DMS153 (cell line): Measurements from ENCODE around the gene CDH4.

ENCODE experiments used
- DNase-seq: peaks from one replicate; lab custom pipeline; 2025; lab: John Stamatoyannopoulos, UW

Gene CDH4

DNA sequence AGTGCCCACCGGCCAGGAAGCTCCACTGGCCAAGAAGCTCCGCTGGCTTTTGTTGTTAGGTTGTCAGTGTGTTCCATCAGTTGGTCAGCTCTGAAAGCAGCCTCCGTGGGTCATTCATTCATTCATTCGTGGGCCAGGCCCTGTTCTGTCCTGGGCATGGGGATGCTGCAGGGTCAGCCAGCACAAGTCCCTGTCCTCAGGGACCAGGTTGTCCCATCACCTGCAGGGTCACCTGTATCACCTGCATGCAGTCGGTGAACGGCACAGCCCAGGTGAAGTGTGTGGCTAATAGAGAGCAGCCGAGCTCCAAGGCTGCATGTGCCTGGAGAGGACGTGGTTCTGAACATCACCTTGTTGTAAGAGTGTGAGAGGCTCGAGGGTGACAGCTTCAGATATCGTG, 403.5 kb downstream of the CDH4 start:
- DNase-seq, result no peak

DNA sequence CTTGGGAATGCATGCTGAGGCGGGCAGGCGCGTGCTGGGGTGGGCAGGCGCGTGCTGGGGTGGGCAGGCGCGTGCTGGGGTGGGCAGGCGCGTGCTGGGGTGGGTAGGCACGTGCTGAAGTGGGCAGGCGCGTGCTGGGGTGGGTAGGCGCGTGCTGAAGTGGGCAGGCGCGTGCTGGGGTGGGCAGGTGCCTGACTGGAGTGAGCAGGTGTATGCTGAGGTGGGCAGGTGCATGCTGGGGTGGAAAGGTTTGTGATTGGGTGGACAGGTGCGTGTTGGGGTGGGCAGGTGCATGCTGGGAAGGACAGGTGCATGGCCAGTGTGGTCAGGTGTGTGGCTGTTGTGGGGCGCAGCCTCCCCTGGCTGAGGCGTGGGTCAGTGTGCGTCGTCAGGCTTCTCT, 404.1 kb downstream of the CDH4 start:
- no peak for DNase-seq

DNA sequence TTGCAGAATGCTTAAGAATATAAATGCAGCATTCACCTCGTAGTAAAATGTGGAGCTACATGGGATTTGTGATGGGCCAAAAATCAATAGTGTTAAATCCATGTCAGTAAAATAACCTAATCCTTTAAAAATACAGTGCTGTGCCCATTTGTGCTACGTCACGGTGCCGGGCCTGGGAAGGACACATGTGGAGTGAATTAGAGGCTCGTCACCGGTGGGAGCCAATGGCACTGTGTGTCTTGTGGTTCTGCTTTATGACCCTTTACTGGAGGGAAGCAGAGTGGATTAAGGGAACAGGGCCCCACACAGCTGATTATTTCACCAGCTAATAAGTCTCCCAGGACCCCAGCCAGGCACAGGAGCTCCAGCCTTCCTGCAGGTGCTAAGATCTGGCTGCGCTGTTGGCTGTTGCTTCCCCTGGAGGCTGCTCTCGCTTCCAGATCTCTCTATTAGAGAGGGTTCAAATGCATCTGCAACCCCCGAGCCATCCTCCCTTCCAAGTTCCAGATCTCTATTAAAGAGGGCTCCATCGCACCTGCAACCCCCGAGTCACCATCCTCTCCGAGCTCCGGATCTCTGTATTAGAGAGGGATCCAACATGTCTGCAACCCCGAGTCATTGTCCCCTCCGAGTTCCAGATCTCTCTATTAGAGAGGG, 405.8 kb downstream of the CDH4 start:
- no peak for DNase-seq

DNA sequence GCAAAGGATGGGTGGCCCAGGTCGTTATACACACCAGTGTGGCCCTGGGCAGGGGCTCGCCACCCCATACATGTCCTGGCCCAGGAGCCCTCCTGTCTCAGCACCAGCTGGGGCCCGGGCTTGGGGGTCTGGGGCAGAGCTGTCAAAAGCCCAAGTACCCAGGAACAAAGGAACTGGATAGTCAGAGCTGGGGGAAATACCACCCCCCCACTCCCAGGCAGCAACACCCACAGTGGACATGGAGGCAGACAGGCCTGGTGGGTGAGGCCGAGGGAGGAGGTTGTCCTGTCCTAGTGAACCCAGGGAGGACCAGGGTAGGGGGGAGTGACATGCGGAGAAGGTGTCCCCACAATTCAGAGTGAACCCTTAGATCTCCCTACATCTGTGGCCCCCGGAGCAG, 406.5 kb downstream of the CDH4 start:
- no peak for DNase-seq

DNA sequence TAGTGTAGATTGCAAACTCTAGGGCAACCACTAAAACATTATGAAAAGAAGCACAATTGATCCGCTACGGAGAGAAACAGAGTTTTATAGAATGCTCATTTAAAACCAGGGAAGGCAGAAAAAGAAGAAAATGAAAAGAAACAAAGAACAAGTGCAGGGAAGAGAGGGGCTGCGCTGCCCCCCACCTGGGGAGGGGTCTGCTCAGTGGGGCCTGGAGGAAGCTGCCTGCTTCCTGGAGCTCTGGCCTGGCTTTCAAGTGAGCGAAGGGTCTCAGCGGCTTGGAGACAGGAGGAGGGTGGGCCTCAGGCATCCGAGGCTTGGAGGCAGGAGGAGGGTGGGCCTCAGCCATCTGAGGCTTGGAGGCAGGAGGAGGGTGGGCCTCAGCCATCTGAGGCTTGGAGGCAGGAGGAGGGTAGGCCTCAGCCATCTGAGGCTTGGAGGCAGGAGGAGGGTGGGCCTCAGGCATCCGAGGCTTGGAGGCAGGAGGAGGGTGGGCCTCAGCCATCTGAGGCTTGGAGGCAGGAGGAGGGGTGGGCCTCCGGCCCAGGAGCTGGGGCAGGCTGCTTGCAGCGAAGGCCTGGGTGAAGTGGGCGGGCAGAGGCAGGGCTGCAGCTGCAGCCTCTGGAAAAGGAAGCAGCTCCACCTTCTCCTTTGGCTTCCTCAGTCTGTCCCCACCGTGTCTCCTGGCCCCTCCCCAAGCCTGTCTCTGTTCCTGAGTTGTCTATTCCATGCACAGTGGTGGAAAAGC, 407.4 kb downstream of the CDH4 start:
- DNase-seq, result peak; percentile 31

DNA sequence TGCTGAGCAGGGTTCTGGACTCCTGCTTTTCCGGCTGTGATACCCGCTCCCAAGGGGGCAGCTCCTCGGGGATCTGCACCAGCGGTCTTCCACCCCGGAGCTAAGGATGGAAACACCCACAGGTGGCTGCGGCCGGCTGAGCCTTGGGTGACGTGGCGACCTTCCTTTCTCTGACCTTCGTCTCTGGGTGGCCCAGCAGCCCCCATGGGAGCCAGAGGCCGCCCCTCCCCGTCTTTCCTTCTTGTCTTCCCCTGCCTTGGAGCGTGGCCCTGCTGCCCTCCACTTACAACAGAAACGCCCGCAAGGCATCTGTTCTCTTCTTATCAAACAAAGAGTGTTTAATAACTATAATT, 407.9 kb downstream of the CDH4 start:
- no peak for DNase-seq

DNA sequence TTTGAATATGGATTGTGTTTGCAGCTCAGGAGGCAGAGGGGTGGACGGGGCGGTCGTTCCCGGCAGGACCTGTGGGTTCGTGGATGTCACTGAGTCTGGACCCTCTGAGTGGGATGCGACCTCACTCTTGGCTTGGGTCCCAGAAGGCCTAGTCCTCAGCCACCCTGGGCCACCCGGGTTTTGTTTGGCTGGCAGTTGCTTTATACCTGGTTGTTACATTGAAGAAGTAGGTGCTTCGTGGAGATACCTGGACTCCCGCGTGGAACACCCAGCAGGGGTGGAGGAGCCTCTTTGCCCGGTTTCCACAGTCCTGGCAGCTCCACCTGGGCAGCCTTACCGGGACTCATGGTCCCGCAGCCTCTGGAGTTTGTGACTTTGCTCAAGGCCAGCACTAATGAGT, 408.5 kb downstream of the CDH4 start:
- no peak for DNase-seq

DNA sequence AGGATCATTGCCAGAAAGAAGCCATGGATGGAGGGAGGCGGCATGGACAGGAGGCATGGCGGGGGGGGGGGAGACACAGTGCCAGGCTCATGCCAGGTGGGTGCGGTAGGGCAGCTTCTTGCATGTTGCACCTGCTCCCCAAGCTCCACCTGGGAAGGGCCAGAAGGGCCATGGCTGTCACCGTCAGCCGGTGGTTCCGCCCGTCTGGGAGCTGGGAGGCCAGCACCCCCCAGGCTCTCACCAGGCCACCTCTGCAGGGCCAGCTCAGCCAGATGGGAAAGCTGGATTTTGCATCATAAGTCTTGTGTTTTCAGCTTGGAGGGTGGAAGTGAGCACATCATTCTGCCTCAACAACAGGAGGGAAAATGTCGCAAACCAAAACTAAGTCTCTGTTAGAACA, 409.0 kb downstream of the CDH4 start:
- DNase-seq, result no peak

DNA sequence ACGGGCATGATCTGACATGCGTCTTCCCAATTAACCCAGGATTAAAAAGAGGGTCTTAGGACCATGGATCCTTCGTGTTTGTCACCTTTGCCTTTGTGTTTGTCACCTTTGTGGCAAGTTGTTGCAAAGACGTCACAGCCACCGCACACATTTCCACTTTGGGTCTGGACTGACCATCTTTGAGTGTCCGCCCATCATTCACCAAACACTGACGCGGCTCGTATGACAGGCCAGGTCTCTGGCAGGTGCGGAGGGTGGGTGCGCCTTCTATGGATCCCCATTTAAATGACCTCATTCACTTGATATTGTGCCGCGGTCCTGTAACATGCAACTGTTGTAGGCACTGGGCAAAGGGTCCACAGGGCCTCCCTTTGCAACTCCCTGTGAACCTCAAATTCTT, 409.5 kb downstream of the CDH4 start:
- DNase-seq, result no peak

DNA sequence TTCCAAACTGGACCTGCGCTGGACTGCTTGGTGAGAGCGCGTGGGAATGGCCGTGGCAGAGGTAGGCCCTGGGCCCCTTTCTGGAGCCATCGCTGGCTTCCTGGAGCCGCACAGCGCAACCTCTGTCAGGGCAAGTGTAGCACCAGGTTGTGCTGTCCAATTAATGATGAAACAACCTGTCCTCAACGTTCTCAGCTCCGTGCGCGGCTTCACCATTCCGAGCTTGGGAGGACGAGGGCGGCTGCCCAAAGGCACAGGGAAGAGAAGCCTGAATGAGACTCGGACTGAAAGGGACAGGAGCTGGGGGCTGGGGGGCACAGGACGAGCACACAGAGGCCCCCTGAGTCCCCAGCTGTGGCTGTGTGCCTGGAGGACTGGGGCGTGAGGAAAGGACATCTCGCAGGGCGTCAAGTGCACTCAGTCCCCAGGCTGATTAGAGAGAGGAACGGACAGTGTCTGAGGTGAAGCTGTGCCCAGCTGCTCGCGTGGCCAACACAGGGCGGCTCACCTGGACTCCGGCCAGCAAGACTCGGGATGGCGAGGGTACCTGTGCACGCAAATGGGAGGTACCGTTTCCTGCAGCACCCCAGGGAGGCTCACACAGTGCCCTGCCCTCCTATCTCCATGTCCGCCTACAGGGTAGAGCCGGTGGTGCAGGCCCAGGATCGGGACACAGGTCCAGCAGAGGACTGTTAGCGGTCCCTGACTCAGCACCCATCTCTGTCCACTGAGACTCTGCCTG, 410.3 kb downstream of the CDH4 start:
- DNase-seq, result no peak

DNA sequence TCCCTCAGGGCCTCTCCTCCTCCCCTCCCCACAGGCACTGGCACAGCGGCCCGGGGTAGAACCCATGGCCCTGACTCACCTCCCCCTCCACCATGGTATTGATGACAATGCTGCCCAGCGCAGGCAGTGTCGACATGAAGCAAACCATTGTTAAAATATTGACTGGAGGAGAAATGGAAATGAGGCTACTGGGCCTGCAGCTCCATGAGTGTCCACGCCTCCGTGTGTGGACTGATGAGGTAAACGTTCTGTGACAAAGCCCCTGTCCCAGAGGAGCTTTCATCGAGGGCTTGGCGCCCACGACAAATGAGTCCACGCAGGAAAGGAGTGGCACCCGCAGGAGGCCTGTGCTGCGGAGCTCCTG, 410.9 kb downstream of the CDH4 start:
- no peak for DNase-seq

DNA sequence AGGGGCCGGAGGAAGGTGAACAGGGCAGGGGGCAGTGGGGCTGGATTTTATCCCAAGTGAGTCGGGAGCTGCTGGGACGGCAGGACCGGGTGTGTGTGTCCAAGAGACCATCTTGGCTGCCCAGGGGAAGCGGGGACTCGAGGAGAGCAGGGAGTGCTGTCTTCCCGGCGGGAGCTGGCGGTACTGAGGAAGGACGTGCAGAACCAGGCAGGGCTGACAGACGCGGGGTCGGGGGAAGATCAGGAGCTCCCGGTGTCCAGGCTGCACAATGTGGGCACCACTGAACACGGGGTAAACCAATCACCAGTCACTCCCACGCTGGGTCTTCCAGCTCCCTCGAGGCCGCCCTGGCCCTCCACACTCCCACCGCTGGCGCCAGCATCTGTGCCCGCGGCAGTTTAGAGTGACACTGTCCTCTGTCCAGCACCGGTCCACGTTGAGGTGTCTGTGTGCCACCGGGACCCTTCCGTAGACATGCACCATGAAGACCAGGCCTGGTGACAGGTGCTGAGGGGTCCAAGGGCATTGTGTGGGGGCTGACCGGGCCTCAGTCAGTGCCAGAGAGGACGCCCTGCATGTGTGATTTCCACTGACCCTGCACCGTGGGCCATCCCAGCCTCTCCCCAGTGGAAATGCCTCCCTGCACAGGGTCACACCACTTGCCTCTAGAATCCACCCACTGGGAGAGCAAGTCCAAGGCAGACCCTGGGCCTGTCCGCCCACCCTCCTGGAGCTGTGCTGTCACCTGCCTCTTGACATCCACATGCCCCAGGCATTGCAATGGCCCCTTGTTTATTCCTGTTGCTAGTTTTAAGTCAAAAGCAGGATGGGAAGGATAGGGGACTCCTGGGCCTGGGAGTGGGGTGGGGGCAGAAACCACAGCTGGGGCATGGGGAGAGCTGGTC, 411.7 kb downstream of the CDH4 start:
- DNase-seq, result no peak

DNA sequence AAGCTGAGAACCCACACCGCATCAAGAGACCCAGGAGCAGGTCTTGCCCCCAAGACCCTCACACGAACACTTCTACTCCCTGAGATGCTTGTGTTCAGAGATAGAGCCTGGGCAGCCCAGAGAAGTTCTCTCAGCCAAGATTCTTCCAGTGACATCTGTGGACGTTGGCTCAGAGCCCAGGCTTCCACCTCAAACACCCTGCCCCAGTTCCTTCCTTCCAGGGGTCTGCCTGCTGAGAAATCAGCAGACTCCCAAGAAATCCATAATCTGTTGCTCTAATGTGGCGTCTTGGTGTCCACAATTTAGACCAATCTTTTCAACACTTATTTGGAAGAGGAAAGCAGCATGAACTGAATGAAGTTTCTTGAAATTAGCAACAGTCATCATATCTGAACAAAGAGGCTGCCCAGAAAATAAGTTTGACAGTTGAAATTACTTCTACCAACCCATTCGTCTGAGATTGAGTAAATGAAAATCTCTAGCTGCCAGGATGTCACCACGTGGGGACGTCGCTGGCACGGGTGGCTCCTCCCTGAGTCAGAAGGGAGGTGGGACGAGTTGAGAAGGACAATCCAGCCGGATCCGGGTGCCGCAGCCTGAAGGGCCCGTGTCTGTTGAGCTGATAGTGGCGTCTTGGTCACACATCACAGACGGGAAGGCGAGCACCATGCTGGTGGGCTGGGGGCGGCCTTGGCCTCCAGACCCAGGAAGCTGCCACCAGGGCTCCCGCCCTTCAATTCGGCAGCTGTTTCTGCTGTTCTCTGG, 412.7 kb downstream of the CDH4 start:
- no peak for DNase-seq

DNA sequence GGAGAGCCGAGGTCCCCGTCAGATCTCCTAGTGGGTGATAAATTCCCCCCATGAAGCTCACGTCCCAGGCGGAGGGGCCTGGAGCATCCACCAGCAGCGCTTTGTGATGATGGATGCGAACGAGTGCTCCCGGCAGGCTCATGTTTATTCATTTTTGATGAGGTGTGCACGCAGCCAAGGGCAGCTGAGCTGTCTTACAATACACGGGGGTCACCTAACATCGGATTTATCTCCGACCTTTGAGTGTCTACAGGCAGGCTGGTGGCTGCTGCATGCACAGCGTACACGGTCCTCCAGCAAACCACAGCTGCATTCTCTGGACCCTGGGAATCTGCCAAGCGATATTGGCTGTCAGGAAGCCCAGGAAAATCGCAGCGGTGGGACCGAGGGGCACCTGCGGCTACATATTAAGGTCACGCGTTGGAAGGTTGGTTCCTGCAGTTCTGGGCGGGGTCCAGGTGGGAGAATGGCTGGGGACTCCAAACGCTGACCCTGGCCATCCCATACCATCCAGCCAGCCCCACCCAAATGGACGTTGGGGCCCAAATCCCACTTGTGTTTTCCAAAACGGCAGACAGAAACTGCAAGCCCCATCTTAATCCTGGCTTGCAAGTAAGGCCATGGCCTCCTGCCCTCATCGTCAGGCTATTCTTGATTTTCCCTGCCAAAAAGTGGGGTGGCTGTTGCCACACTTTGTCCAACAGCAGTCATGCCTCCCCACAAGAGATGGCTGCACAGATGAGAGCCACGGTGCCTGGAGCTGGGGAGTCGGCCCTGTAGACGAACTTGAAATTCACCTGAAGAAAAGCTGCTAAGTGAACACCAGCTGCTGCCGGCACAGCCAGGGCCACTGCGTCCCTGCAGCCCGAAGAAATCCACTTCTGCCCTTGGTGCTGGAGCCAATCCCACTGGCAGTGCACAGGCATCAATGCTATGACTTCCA, 413.7 kb downstream of the CDH4 start:
- DNase-seq, result no peak

DNA sequence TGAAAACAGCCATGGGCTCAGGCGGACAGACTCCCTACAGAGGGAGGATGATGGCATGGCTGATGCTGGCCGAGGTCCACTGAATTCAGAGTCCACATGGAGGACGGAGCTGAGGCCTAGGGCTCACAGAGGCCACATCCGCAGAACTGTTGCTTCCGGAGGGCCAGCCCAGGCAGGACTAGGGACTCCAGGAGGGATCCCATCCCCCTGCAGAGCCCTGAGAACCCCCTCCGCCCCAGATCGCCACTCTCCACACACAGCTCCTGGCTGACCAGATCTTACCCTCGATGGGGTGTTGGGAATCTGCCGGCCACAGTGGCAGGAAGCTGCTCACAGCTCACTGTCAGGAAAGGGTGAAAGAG, 414.4 kb downstream of the CDH4 start:
- no peak for DNase-seq

DNA sequence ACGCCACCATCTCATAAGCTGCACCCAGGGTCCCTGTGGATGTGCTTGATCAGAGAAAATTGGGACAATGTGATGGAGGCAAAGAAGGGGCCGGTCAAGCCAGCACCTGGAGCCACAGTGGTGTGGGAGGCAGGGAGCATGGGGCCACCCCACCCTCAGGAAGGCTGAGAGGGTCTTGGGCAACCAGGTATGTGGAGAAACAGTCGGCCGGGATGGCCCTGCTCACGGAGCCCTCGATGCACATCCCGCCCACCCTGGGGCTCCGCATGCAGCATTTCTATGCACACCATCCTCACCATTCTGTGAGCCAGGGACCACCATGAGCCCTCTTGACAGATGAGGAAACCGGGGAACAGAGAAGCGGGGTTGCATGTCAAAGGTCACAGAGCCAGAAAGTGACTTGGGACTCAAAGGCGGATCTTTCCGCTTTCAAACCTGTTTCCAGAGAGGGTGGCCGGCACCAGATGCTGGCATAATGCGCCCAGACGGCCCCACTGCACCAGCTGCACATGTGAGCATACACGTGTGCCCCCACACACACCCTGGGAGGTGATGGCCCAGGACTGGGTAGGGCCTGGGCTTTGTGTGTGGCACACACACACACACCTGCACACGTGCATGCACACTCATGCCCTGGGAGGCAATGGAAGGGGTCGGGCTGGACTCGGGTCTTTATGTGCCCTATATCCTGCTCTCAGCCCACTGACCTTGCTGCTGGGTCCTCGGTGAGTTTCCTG, 415.2 kb downstream of the CDH4 start:
- DNase-seq, result no peak

DNA sequence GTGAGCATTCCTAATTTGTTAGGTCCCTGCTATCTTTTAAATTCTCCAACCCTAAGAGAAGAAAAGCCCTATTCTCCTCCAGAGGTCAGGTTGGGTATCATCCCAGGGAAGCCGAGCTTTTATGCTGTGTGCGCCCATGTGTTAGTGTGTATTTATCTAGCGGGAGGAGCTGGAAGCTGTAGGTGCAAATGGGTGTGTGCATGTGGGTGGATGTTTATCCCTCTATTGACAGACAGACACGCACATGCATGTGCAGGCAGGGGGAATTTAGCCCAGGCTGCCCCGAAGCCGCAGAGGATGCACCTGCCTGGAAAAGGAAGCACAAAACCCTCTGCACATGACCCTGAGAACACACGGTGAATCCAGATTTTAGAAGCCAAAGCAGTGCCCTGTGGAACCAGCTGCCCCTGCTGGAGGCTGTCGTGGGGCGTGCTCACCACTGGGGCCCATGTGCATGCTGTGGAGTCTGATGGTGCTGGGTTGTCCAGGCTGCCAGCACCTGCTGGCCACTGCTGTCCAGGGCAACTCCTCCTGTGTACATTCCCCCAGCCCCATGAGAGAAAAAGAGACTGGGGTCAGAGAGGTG, 416.1 kb downstream of the CDH4 start:
- DNase-seq, result peak; percentile 76

DNA sequence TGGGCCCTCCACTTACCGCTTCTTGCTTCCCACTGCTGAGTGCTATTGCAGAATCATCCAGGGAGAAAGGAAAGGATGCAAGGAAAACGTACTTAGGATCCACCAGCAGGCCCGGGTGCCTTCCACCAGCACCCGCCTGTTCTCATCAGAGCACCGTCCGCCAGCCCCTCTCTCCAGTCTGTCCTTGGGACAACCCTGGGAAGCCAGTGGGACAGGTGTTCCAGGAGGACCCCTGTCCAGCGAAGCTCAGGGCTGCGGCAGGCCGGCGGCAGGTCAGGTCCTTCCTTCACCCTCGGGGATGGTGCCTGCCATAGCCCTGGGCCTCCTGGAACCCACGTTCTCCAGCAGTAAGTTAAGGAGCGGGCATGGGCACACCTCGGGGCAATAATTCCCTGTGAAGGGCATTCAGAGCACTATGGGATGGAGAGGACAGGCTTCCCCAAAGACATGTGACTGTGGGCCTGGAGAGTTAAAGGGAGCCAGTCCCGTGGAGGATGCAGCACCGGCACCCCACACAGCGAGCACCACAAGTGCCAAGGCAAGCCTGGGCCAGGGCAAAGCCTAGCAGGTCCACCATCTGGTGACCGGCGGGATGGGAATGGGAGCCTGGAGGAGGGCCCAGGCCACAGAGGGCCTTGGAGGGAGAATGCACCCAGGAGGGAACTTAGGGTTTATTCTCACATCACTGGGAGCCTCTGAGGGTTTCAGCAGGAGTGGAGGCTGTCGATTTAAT, 416.9 kb downstream of the CDH4 start:
- no peak for DNase-seq

DNA sequence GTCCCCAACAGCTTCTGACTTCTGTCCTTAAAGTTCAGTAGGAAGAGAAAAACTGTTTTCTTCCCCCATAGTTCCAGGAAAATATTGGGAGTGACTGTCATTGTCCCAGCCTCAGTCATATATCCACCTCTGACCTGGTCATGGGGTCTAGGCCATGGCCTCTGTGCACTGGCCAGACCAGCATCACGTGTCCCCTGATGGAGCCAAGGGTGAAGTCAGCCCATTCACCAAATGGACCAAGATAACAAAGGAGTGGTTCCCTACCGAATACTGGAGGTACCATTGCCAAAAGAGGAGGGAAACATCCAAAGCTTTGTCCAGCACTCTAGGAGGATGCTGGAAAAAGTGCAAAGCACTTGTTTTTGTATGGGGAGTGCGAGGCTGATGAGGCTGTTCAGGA, 418.2 kb downstream of the CDH4 start:
- no peak for DNase-seq
